BLaER1 treated with 17β-estradiol and CSF1 and Interleukin-3, amounts not matched to agents 10 nM and 100 nM (cell line): ENCODE results near the gene PTPRD.
A peak's percentile ranks its signal among the peaks of the same experiment; 100 is the strongest.

Experiments
- H3K27ac ChIP-seq, 11 experiments: shearing (Covaris generic); formaldehyde crosslinking; 2 replicates each; pipeline ENCODE4 v1.8.1; 2022
- H3K27me3 ChIP-seq, 11 experiments: shearing (Covaris generic); formaldehyde crosslinking; 2 replicates each; pipeline ENCODE4 v1.8.1; 2022
- H3K36me3 ChIP-seq, 11 experiments: shearing (Covaris generic); formaldehyde crosslinking; 2 replicates each; pipeline ENCODE4 v1.8.1; 2022
- H3K4me1 ChIP-seq, 10 experiments: shearing (Covaris generic); formaldehyde crosslinking; 2 replicates each; pipeline ENCODE4 v1.8.1; 2022
- H3K4me2 ChIP-seq, 11 experiments: shearing (Covaris generic); formaldehyde crosslinking; 2 replicates each; pipeline ENCODE4 v1.8.1; 2022
- H3K4me3 ChIP-seq, 10 experiments: shearing (Covaris generic); formaldehyde crosslinking; 2 replicates each; pipeline ENCODE4 v1.8.1; 2022
- H3K9ac ChIP-seq, 11 experiments: shearing (Covaris generic); formaldehyde crosslinking; 2 replicates each; pipeline ENCODE4 v1.8.1; 2022
- H3K9me3 ChIP-seq, 11 experiments: shearing (Covaris generic); formaldehyde crosslinking; replicated peaks in 1 of 11; 2 replicates each; pipeline ENCODE4 v1.8.1; 2022
- H4K20me1 ChIP-seq, 11 experiments: shearing (Covaris generic); formaldehyde crosslinking; 2 replicates each; pipeline ENCODE4 v1.8.1; 2022
- Cebpa-rat ChIP-seq, 11 experiments: shearing (Covaris generic); IDR thresholded peaks; 2 replicates each; pipeline ENCODE4 v1.8.1; 2022

The PTPRD gene

GRCh38 chr9:10612641-10613398 lies at the start of gene PTPRD:
TSS of gene PTPRD (minus strand) at chr9:10613002.
- Histone ChIP-seq H4K20me1 (no peaks in the 10 kb centered on the region; a peak in 1 of 22 replicates), H3K9me3 (peaks cover 0 to 11% (median 7%) of the 10 kb centered on the region in 11 experiments; a peak in 11 of 22 replicates), H3K27me3 (peaks cover 32 to 42% (median 35%) of the 10 kb centered on the region in 11 experiments), H3K4me2 (peak within 1 kb of the TSS; percentile 71 to 84 (median 79)), H3K36me3 (no peaks in the 10 kb centered on the region), H3K27ac (no peak within 1 kb of the TSS), H3K4me3 (peak within 1 kb of the TSS; percentile 53 to 70 (median 61)), H3K4me1 (peaks cover 0 to 25% (median 15%) of the 10 kb centered on the region in 10 experiments; a peak in 11 of 20 replicates), H3K9ac (peak within 1 kb of the TSS in 10 of 11 experiments; percentile 21 to 58 (median 44); a peak in 12 of 22 replicates)
- no peak for TF ChIP-seq Cebpa-rat (IDR thresholded peaks at IDR 0.05)

- Histone ChIP-seq H3K27me3 (no peaks in the 10 kb centered on the region), H3K4me3 (no peak overlapping the region), H3K4me2 (no peak overlapping the region), H3K27ac (no peak overlapping the region), H3K4me1 (no peaks in the 10 kb centered on the region), H4K20me1 (no peaks in the 10 kb centered on the region), H3K36me3 (no peaks in the 10 kb centered on the region), H3K9me3 (no peaks in the 10 kb centered on the region), H3K9ac (no peak overlapping the region)
- TF ChIP-seq Cebpa-rat (IDR thresholded peaks at IDR 0.05) = no peak
Observed at GRCh38 chr9:10661994-10662393, 49.2 kb upstream of the PTPRD start.

- no peaks in the 10 kb centered on the region for H3K9me3 ChIP-seq
- H3K4me3 ChIP-seq = no peak overlapping the region
- H4K20me1 ChIP-seq = no peaks in the 10 kb centered on the region
- no peak for TF ChIP-seq Cebpa-rat (IDR thresholded peaks at IDR 0.05)
- no peak overlapping the region for H3K9ac ChIP-seq
- H3K27me3 ChIP-seq = no peaks in the 10 kb centered on the region
- H3K27ac ChIP-seq = no peak overlapping the region
- no peaks in the 10 kb centered on the region for H3K4me1 ChIP-seq
- H3K36me3 ChIP-seq = no peaks in the 10 kb centered on the region
- H3K4me2 ChIP-seq = no peak overlapping the region
Observed at GRCh38 chr9:10661376-10661775, 48.6 kb upstream of the PTPRD start.

- Histone ChIP-seq H3K4me2 (no peak overlapping the region), H3K27me3 (no peaks in the 10 kb centered on the region), H3K27ac (no peak overlapping the region), H3K4me1 (no peaks in the 10 kb centered on the region), H4K20me1 (no peaks in the 10 kb centered on the region), H3K9me3 (peaks cover 9 to 30% (median 19%) of the 10 kb centered on the region in 11 experiments; a peak in 21 of 22 replicates), H3K9ac (no peak overlapping the region), H3K36me3 (no peaks in the 10 kb centered on the region), H3K4me3 (no peak overlapping the region)
- TF ChIP-seq Cebpa-rat (IDR thresholded peaks at IDR 0.05) = no peak
Observed at GRCh38 chr9:10651012-10651411, 38.2 kb upstream of the PTPRD start.

- no peak overlapping the region for H3K4me3 ChIP-seq
- no peak overlapping the region for H3K9ac ChIP-seq
- H3K4me2 ChIP-seq = no peak overlapping the region
- H3K27me3 ChIP-seq = no peaks in the 10 kb centered on the region
- no peaks in the 10 kb centered on the region for H3K36me3 ChIP-seq
- TF ChIP-seq Cebpa-rat (IDR thresholded peaks at IDR 0.05) = no peak
- no peaks in the 10 kb centered on the region for H4K20me1 ChIP-seq
- no peaks in the 10 kb centered on the region for H3K4me1 ChIP-seq
- no peak overlapping the region for H3K27ac ChIP-seq
- H3K9me3 ChIP-seq = peaks cover 9 to 30% (median 19%) of the 10 kb centered on the region in 11 experiments; a peak in 21 of 22 replicates
Observed at GRCh38 chr9:10649076-10649475, 36.3 kb upstream of the PTPRD start.

- TF ChIP-seq Cebpa-rat (IDR thresholded peaks at IDR 0.05) = no peak
- Histone ChIP-seq H4K20me1 (no peaks in the 10 kb centered on the region), H3K9ac (no peak overlapping the region), H3K4me3 (no peak overlapping the region), H3K4me2 (no peak overlapping the region), H3K36me3 (no peaks in the 10 kb centered on the region), H3K4me1 (no peaks in the 10 kb centered on the region), H3K9me3 (no peaks in the 10 kb centered on the region), H3K27me3 (no peaks in the 10 kb centered on the region), H3K27ac (no peak overlapping the region)
Observed at GRCh38 chr9:10633785-10634184, 21.0 kb upstream of the PTPRD start.

- Histone ChIP-seq H3K36me3 (no peaks in the 10 kb centered on the region), H3K4me3 (no peak overlapping the region), H4K20me1 (no peaks in the 10 kb centered on the region; a peak in 1 of 22 replicates), H3K27ac (no peak overlapping the region), H3K9me3 (peaks cover 0 to 11% (median 7%) of the 10 kb centered on the region in 11 experiments; a peak in 11 of 22 replicates), H3K9ac (no peak overlapping the region), H3K4me2 (peak overlapping the region in 6 of 11 experiments; percentile 13 to 44 (median 26); a peak in 8 of 22 replicates), H3K4me1 (peaks cover 0 to 25% (median 15%) of the 10 kb centered on the region in 10 experiments; a peak in 11 of 20 replicates), H3K27me3 (peaks cover 32 to 42% (median 35%) of the 10 kb centered on the region in 11 experiments)
- TF ChIP-seq Cebpa-rat (IDR thresholded peaks at IDR 0.05) = no peak
Observed at GRCh38 chr9:10614196-10614800, 1.5 kb upstream of the PTPRD start.

- Histone ChIP-seq H3K9me3 (peaks cover 0 to 11% (median 7%) of the 10 kb centered on the region in 11 experiments; a peak in 11 of 22 replicates), H3K27ac (no peak overlapping the region), H3K9ac (0 out of 22 replicates have a peak overlapping the region, but pooled peaks of 1 of the 11 experiments have one; percentile 50), H4K20me1 (no peaks in the 10 kb centered on the region; a peak in 1 of 22 replicates), H3K4me3 (peak overlapping the region; percentile 53 to 70 (median 61); a peak in 19 of 20 replicates), H3K4me2 (peak overlapping the region; percentile 71 to 84 (median 79)), H3K36me3 (no peaks in the 10 kb centered on the region), H3K27me3 (peaks cover 32 to 42% (median 35%) of the 10 kb centered on the region in 11 experiments), H3K4me1 (peaks cover 0 to 25% (median 15%) of the 10 kb centered on the region in 10 experiments; a peak in 11 of 20 replicates)
- TF ChIP-seq Cebpa-rat (IDR thresholded peaks at IDR 0.05) = no peak
Observed at GRCh38 chr9:10613419-10613818, 617 bp upstream of the PTPRD start.

GRCh38 chr9:10605388-10605787 lies 7.4 kb downstream of the PTPRD start:
- Histone ChIP-seq H3K4me2 (no peak overlapping the region), H4K20me1 (no peaks in the 10 kb centered on the region), H3K4me3 (no peak overlapping the region), H3K36me3 (no peaks in the 10 kb centered on the region), H3K4me1 (no peaks in the 10 kb centered on the region), H3K27ac (no peak overlapping the region), H3K9me3 (no peaks in the 10 kb centered on the region), H3K9ac (no peak overlapping the region), H3K27me3 (no peaks in the 10 kb centered on the region)
- no peak for TF ChIP-seq Cebpa-rat (IDR thresholded peaks at IDR 0.05)
